ENCODE measurements around the gene CARS2.

CARS2 gene

DNA sequence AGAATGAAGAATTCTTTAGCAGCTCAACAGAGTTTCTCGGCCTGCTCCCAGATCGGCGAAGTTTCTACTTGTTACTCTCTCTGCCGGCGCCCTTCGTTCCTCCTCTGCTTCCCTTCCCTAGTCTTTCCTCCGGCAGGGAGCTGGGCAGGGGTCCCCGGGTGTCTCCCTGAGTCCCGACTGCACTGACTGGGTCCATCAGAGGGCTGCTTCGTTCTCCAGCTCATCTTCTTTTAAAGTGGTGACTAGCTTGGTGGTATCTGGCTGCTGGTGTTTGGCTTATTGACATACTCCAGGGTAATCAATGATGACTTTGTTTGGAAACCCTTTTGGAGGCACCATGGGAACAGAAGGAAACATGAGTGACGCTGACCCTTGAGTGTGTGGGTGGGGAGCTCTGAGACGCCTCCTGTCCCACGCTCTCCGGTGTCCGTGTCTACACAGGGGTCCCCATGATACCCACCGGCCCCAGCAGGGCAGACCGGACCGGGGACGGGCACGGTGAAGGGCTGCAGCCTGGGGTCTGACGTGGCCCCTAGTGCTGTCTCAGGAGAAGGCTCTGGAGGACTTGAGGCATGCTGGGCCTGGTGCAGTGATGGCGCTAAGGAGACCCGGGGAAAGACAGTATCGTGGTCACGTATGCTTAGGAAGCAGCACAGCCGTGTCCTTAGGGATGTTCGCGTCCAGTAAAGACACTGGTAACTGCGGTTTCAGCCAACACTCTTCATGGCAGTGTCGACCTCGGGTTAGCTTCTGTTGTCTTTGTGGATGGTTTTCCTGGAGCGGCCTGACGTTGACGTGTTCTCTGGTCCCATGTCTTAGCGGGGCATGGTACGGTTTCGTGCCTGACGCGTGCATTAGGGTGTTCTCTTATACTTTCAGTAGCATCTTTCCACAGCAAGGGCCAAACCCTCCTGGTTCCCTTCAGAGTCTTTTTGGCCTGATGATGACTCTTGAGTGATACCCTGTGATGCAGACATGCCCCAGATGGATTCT lies 66.8 kb downstream of the CARS2 start:
- in situ Hi-C loops (cut with MboI; ENCODE audit: low pct_unique_long_range_greater_than_20kb, low sequenced_read_pairs, unreplicated experiment): no loop called here

DNA sequence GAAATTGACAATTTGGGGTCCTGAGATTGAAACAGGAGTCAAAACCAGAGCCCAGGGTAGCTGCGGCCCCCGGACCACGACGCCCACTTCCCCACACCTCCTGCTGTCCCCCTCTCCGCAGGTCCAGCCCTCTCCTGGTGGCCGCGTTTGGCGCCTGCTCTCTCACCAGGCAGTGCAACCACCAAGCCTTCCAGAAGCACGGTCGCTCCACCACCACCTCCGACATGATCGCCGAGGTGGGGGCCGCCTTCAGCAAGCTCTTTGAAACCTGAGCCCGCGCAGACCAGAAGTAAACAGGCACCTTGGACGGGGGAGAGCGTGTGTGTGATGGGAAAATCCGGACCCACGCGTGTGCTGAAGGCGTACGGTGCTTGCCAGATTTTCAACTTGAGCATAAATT lies 67.7 kb downstream of the CARS2 start:
- in situ Hi-C loops (cut with MboI; ENCODE audit: low pct_unique_long_range_greater_than_20kb, low sequenced_read_pairs, unreplicated experiment): no loop called here

More for the DNA sequence above, 66.8 kb downstream of the CARS2 start:
- DNase-seq (ENCODE audit: low spot score): no peak
- TF ChIP-seq, protein P1, sequence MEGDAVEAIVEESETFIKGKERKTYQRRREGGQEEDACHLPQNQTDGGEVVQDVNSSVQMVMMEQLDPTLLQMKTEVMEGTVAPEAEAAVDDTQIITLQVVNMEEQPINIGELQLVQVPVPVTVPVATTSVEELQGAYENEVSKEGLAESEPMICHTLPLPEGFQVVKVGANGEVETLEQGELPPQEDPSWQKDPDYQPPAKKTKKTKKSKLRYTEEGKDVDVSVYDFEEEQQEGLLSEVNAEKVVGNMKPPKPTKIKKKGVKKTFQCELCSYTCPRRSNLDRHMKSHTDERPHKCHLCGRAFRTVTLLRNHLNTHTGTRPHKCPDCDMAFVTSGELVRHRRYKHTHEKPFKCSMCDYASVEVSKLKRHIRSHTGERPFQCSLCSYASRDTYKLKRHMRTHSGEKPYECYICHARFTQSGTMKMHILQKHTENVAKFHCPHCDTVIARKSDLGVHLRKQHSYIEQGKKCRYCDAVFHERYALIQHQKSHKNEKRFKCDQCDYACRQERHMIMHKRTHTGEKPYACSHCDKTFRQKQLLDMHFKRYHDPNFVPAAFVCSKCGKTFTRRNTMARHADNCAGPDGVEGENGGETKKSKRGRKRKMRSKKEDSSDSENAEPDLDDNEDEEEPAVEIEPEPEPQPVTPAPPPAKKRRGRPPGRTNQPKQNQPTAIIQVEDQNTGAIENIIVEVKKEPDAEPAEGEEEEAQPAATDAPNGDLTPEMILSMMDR (IDR thresholded peaks at IDR 0.05; ENCODE audit: extremely low read depth, insufficient read depth, missing control alignments): no peak

DNA sequence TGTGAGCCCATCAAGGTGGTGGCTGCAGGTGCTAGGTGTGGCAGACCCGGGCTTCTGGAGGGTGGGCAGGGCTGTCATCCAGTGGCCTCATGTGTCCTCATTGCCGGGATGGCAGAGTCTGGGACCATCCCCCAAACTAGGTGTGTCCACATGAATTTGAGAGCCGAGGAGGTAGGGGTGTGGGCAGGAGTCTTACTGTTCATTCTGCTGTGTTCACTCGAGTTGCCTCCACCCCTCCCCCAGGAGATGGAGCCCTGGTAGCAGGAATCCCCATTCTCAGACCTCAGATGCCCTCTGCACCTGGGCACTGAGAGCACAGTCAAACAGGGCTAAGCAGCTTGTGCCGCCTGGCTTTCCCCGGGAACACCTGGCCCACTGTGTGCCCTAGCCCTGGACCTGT lies 68.2 kb downstream of the CARS2 start:
- TF ChIP-seq, protein P1 (IDR thresholded peaks at IDR 0.05; ENCODE audit: extremely low read depth, insufficient read depth, missing control alignments): no peak
- in situ Hi-C loops (cut with MboI; ENCODE audit: low pct_unique_long_range_greater_than_20kb, low sequenced_read_pairs, unreplicated experiment): no loop called here
- DNase-seq (ENCODE audit: low spot score): no peak

More for the DNA sequence above, 67.7 kb downstream of the CARS2 start:
- no peak for DNase-seq (ENCODE audit: low spot score)
- TF ChIP-seq, protein P1 (IDR thresholded peaks at IDR 0.05; ENCODE audit: extremely low read depth, insufficient read depth, missing control alignments): no peak

DNA sequence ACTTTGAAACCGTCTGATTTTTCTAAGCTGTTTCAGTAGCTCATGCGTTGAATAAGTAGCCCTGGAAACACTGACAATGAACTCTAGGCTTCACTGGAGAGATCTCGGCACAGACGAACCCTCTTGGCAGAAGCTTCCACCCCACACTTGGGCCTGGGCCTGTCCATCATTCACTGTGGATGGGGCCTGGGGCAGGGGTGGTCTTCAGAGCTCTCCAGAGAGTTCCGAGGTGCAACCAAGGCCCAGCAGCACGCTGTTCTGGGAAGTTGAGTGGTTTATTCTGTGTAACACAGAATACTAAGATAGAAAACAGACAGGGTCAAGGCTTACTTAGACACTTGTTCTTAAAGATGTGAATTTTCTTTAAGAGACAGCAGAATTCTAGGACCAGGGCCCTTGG lies 68.6 kb downstream of the CARS2 start:
- TF ChIP-seq, protein P1 (IDR thresholded peaks at IDR 0.05; ENCODE audit: extremely low read depth, insufficient read depth, missing control alignments): no peak
- in situ Hi-C loops (cut with MboI; ENCODE audit: low pct_unique_long_range_greater_than_20kb, low sequenced_read_pairs, unreplicated experiment): no loop called here
- no peak for DNase-seq (ENCODE audit: low spot score)

DNA sequence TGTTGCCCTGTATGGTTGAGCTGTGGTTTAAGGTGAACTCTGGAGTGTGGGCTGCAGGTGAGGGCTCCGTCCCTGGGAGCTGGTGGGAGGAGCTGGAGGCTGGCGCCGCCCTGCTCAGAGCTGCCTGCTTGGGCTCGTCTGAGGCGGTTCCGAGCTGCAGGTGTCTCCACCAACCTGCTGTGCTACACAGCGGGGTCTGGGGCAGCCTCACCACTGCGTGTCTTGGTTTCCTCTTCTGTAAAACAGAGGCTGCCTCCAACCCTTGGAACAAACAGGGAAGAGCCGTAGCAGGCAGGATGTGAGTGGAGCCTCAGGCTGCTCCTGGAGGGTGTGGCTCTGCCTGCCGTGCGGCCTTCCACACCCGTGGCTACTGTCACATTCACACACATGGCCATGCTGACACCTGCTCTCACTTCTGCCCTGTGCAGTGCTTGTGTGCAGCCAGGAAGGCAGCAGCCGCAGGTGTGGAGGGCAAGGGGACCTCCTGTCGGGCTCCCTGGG lies 69.2 kb downstream of the CARS2 start:
- DNase-seq (ENCODE audit: low spot score): no peak
- in situ Hi-C loops (cut with MboI; ENCODE audit: low pct_unique_long_range_greater_than_20kb, low sequenced_read_pairs, unreplicated experiment): no loop called here
- TF ChIP-seq, protein P1 (IDR thresholded peaks at IDR 0.05; ENCODE audit: extremely low read depth, insufficient read depth, missing control alignments): no peak

DNA sequence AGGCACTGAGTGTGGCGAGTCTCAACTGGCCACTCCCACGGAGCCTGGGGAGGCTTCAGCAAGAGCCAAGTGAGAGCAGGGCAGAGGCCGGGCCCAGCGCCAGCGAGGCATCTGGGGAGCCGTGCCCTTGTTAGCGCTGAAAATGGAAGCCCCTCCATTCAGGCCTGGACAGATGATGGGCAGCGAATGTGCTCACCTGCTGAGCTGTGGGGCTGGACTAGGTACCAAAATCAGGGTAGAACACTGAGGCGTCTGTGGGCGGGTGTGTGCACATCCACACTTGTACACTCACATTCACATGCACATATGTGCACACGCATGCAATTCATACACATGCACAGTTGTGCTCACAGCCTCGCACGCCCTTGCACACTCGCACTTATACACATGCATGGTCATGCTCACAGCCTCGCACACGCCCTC lies 69.9 kb downstream of the CARS2 start:
- DNase-seq (ENCODE audit: low spot score): no peak
- TF ChIP-seq, protein P1 (IDR thresholded peaks at IDR 0.05; ENCODE audit: extremely low read depth, insufficient read depth, missing control alignments): no peak
- in situ Hi-C loops (cut with MboI; ENCODE audit: low pct_unique_long_range_greater_than_20kb, low sequenced_read_pairs, unreplicated experiment): no loop called here
